Stimulated activated CD4-positive, alpha-beta T cell treated with anti-CD3 and anti-CD28 coated beads, Interleukin-12 subunit alpha, Interleukin-12 subunit beta, amount 100 ng/mL, for 48 hours (primary cell): ENCODE measurements around the gene ZNF48.
A peak's percentile ranks its signal among the peaks of the same experiment; 100 is the strongest.

ENCODE experiments used
- DNase-seq, 3 donors: peaks; one replicate each; pipeline ENCODE4 v3.0.0-alpha.2; 2020; ENCODE audit warnings: low read depth in 2 of 3, low spot score in 1 of 3

Gene ZNF48

DNA sequence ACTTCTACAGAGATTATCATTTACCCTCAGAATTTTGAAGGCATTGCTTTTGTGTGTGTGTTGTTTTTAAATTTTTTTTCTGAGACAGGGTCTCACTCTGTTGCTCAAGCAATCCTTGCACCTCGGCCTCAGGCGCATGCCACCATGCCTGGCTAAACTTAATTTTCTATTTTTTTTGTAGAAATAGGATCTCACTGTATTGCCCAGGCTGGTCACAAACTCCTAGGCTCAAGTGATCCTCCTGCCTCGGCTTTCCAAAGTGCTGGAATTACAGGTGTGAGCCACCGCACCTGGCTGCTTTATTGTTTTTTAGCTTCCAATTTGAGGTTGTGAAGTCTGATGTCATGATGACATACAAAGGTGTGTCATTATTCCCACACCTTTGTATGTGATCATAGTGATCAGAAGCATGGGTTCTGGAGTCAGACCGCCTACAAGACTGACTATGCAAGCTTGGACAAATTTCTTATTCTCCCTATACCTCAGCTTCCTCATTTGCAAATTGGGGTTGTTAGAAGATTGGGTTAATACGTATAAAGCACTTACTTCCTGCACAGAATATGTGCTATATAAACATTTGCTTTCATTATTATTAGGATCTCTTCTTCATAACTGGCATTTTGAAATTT is 44.6 kb downstream of the ZNF48 start:
- DNase-seq, result no peak

- DNase-seq, result no peak
Measured at GRCh38 chr16:30443631-30444030, 48.4 kb downstream of the ZNF48 start.

- no peak for DNase-seq
Measured at GRCh38 chr16:30444231-30445148, 49.3 kb downstream of the ZNF48 start.

DNA sequence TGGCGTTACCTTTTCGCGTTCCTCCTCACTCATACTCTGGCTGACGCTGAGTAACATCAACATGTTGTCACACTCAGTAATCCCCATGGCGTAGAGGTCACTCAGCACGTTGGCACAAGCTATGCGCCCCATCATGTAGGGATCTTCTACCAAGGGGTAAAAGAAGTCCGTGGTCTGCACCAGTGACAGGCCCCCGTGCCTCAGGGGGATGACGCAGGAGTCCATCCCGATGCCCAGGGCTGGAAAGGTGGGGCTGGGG is 49.9 kb downstream of the ZNF48 start:
- DNase-seq, result no peak

GRCh38 chr16:30445408-30446202 is 50.4 kb downstream of the ZNF48 start, which contains the start of gene SEPHS2:
SEPHS2 (minus strand) TSS chr16:30445874; CDS start chr16:30445727, 147 bp downstream.
- peak; percentile 94 to 100 (median 96) for DNase-seq

DNA sequence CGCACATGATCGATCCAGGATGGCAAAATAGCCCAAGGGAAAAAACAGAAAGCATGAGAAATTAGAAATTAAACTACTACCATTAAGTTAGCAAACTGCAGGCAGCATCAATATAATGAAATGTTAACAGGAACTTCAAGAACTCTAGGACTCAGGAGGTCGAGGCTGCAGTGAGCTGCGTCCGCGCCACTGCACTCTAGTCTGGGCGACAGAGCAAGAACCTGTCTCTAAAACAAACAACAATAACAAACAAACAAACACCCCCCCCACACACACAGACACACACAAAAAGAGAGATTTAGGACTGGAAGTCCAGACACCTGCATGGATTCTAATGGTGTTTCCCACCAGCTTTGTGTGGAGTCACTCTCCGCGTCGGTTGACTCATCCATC is 51.0 kb downstream of the ZNF48 start:
- DNase-seq, result no peak

- no peak for DNase-seq
Measured at GRCh38 chr16:30447512-30448226, 52.4 kb downstream of the ZNF48 start.

DNA sequence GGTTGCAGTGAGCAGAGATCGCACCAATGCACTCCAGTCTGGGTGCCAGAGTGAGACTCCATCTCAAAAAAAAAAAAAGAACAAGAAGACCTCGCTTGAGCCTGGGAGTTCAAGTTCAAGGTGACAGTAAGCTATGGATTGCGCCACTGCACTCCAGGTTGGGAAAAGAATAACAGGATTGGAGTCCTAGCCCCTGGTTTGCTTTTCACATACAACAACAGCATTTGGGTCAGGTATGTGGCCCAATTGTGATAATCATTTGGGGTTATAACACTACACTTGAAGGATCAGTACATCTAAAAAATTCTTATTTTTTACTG is 53.9 kb downstream of the ZNF48 start:
- no peak for DNase-seq
